Erythroblast (primary cell): Measurements from ENCODE around the gene FLCN.

Source experiments
- GATA1 ChIP-seq: IDR thresholded peaks from 2 replicates; pipeline ENCODE4 v1.6.1; 2011; ENCODE audit warnings: low read depth, mild to moderate bottlenecking, control low read depth, low read length, moderate library complexity
- POLR2A ChIP-seq: IDR thresholded peaks from 2 replicates; pipeline ENCODE4 v1.6.1; 2011; ENCODE audit warnings: mild to moderate bottlenecking, low read length

GRCh38 chr17:17231621-17232302, 5.2 kb downstream of the FLCN start:
- TF ChIP-seq POLR2A (no peak), GATA1 (no peak)
